ENCODE measurements around the gene SMAD3. TPM values are rescaled to one million over a fixed set of nuclear protein-coding genes. Genes with fewer than 3 reads are reported as not detected.

The SMAD3 gene
- total RNA-seq, 1 donor from 2014 or later, result 17.3 TPM

DNA sequence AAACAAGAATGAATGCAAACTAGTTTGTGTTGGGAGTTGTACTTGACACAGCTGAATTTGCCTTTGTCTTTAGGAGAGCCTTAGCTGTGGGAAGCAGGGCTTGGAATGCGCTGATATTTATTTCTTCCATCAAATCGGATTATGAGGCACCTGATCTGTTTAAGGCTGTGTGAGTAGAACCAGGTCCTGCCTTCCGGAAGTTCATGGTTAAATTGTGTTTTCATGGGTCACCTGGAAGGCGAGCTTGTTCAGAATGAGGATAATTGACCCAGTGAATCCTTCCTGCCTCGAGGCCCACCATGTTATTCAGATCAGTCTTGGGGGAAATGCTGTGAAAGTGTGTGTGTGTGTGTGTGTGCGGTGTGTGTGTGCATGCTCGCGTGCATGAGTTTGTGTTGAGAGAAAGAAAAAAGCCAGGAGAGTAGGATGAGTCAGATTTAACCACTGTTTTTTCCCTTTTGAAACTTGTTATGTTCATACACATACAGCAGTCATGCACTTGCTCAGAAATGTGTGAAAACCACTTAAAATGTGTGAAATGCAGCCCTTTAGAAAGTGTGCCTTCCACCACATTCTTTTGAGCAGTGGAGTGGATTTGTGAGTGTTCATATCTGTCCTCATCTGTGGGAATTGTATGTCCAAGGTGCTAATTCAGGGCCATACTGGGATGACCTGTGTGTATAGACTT is 36.7 kb downstream of the SMAD3 start:
- intact Hi-C loops (cut with DNase I), result no loop called here
- ATAC-seq (ENCODE audit: poor library complexity), result no peak
- DNase-seq, result no peak

DNA sequence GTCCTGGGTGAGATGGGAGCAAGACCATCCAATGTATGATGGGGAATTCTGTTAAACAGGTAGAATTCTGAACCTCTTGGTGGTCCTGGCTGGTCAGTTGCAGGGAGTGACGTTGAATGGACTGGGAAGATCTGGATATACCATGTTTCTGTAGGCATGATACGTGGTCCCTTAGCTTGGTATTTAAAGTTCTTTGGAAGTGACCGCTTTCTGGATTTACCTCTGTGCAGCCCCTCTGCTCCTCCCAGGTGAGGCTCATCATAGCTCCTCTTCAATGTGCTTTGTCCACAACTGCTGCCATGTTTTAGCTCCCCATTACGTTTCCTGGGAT is 37.2 kb downstream of the SMAD3 start:
- ATAC-seq (ENCODE audit: poor library complexity), result no peak

GRCh38 chr15:67103021-67103420 is 37.6 kb downstream of the SMAD3 start:
- DNase-seq, result no peak
- no peak for ATAC-seq (ENCODE audit: poor library complexity)
- intact Hi-C loops (cut with DNase I), result no loop called here

More for the DNA sequence above, 37.2 kb downstream of the SMAD3 start:
- intact Hi-C loops (cut with DNase I), result no loop called here
- no peak for DNase-seq

DNA sequence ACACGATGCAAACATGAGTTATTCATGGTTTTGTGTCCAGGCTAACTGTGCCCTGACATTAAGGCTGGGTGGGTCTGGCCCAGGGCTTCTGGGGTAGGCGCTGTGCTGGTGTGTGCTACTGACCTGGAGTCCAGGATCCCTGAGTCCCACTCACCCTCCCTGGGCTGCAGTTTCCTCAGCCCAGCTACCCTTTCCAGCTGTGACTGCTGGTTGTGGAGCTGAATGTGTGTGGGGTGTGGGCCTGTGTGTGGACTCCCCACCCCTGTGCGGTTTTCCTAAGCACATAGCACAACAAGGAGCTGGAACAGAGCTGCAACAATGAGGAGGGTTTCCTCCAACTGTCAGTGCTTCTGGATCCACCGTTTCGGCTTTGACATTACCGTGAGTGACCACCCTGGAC is 38.0 kb downstream of the SMAD3 start:
- DNase-seq (no peak), ATAC-seq (ENCODE audit: poor library complexity) (no peak)
- intact Hi-C loops (cut with DNase I), result no loop called here

- DNase-seq (no peak), ATAC-seq (ENCODE audit: poor library complexity) (no peak)
- intact Hi-C loops (cut with DNase I), result no loop called here
These were observed 38.5 kb downstream of the SMAD3 start for GRCh38 chr15:67103869-67104268.

DNA sequence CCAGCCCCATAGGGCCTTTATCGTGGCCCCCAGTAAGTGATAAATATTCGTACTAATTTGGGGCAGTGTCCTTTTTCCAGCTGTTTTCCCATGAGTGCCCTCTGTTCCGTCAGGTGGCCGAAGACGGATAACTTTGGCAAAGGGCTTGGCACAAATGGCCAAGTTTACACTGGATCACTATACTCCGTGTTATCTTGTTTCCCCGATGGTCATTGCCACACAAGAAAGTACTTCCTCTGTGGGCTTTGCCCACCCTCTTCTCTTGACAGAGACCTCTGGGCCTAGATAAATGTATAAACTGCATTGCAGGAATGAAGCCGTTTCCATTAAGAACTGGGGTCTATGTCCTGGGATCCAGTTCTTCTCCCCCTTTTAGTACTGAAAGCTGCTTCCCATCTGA is 39.1 kb downstream of the SMAD3 start:
- intact Hi-C loops (cut with DNase I), result no loop called here
- DNase-seq (no peak), ATAC-seq (ENCODE audit: poor library complexity) (no peak)

GRCh38 chr15:67105065-67105951 is 39.9 kb downstream of the SMAD3 start:
- peak; percentile 49 for DNase-seq
- intact Hi-C loops (cut with DNase I), result no loop called here
- ATAC-seq (ENCODE audit: poor library complexity), result peak; percentile 45

- intact Hi-C loops (cut with DNase I), result no loop called here
- DNase-seq (no peak), ATAC-seq (ENCODE audit: poor library complexity) (no peak)
These were observed 40.8 kb downstream of the SMAD3 start for GRCh38 chr15:67105991-67106763.

- DNase-seq (no peak), ATAC-seq (ENCODE audit: poor library complexity) (no peak)
- intact Hi-C loops (cut with DNase I), result no loop called here
These were observed 41.3 kb downstream of the SMAD3 start for GRCh38 chr15:67106764-67107013.

DNA sequence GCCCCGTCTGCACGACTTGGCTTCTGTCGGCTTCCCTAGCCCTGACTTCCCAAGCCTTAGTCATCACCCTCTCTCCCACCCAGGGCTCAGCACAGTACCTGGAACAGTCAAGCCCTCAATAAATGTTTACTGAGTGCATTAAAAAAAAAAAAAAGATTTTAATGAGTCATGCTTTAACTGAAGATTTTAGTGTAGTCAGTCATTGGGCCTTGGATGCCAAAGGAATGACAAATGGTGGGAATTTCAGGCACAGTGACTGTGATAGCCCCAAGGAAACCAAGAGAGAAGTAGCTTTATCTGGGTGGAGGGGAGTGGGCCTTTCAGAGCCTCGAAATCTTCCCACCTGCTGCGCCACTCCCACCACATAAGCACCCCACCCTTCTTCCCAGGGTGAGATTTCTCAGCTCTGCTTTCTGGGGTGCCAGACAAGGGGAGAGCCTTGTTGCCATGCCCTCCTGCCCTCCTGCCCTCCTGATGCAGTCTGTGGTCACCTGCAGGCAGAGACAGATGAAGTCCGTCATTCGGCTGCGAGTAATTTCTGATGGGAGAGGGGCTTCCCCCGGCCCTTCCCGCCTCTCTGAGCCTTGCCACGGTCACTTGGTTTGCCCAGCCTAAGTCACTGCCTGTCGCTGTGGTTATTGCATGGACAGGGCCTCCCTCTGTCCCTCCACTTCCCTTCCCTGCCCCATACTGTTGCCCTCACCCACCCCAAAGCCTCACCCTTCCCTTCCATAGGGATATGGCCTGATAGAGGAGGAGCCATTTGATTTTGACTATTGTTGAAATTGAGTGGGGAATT is 41.8 kb downstream of the SMAD3 start:
- ATAC-seq (ENCODE audit: poor library complexity) (peak; percentile 66), DNase-seq (peak; percentile 51)
- intact Hi-C loops (cut with DNase I), result no loop called here

DNA sequence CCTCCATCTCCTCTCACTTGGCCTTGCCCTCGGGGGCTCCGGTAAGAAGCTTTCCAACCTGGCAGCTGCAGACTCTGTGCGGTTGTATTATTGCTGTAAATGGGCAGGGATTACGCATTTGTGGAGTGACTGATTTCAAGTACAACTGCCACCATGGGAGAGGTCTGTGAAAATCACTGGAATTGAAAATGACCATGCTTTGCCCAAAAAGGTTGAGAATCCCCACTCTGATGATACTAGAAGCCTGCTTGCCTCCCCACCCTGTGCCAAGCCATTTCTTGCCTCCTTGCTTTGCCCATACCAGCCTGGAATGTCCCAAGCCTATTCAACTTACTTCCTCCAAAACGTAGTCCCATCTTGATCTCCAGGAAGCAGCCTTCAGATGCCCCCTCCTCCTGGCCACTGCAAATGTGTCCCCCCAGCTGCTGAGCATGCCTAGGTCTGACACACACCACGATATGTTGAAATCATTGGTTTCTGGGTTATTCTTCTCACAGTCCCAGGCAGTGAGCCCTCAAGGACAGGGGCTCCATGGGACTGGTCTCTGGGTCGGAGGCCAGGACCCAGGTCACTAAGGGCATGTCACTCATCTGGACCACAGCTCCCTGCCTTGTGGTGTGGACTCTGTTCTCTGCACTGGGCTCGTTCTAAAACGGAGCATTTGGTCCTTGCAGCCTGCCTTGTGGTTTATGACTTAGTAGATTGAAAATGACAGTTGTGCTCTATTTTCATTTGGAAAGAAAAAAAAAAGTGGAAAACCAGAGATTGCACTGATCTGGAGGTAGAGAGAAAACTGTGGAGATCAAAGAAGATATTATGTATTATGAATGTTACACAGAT is 42.9 kb downstream of the SMAD3 start:
- intact Hi-C loops (cut with DNase I), result no loop called here
- DNase-seq, result no peak

DNA sequence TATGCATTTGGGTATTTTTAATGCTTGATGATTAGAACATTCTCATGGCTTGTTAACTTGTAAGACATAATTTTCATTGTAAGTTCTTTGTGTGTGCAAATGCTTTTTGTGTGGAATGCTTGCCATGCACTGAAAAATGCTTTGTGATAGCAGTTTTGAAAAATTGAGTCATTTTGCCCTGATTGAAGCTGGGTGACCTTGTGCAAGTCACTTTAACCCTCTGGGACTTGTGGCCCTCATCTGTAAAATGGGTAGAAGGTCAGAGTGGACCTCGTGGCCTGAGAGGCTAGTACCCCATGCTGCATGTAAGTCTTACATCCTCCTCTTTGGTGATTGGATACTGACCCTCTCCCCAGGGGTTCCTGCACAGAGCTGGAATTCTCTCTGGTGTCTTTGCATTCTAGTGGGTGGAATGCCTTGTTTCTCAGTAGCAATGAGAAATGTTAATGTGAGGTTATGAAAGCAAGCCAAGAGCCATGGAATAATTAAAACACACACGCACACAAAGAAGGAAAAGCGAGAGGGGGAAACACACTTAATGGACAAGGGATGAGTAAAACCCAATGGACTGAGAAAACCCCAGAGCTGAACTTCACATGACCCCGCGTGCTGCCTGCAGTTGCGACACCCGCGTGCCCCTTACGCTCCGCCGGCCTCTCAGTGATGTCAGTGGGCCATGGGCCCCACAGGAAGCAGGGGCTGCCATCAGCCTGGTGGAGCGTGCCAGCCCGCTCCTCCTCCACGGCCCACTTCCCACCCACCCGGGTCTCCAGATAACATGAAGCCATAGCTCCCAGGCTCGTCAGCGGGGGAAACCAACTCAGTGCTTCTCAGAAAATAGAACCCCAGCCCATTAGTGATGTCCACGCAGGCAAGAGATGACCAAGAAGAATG is 44.0 kb downstream of the SMAD3 start:
- DNase-seq (peak; percentile 85), ATAC-seq (ENCODE audit: poor library complexity) (peak; percentile 74)
- intact Hi-C loops (cut with DNase I), result no loop called here

More for the DNA sequence above, 42.9 kb downstream of the SMAD3 start:
- no peak for ATAC-seq (ENCODE audit: poor library complexity)

GRCh38 chr15:67110361-67110781 is 45.0 kb downstream of the SMAD3 start:
- intact Hi-C loops (cut with DNase I), result no loop called here
- ATAC-seq (ENCODE audit: poor library complexity) (no peak), DNase-seq (peak; percentile 18)

DNA sequence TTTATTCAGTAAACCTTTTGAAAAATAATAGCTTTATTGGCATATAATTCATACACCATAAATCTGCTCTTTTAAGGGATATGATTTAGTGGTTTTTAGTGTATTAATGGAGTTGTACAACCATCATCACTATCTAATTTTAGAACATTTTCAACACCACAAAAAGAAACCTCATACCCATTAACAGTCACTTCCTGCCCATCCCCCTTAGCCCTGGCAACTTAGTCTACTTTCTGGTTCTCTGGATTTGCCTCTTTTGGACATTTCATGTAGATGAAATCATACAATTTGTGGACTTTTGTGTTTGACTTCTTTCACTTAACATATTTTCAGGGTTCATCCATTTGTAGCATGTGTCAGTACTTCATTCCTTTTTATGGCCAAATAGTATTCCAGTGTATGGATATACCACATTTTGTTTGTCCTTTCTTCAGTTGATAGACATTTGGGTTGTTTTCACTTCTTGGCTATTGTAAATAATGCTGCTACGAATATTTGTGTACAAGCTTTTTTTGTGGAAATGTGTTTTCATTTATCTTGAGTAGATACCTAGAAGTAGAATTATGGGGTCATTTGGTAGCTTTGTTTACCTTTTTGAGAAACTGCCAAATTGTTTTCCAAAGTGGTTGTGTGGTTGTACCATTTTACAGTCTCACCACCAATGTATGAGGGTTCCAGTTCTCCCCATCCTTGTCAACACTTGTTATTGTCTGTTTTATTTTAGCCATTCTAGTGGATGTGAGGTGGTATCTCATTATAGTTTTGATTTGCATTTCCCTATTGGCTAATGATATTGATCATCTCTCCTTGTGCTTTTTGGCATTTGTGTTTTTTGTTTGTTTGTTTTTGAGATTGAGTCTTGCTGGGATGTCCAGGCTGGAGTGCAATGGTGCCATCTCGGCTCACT is 45.8 kb downstream of the SMAD3 start:
- intact Hi-C loops (cut with DNase I), result no loop called here
- no peak for DNase-seq
- no peak for ATAC-seq (ENCODE audit: poor library complexity)

GRCh38 chr15:67114046-67114445 is 48.6 kb downstream of the SMAD3 start:
- intact Hi-C loops (cut with DNase I), result no loop called here
- DNase-seq (peak; percentile 13), ATAC-seq (ENCODE audit: poor library complexity) (no peak)
